ENCODE data around the gene ALG11. TPM values are rescaled to one million over a fixed set of nuclear protein-coding genes. Genes with fewer than 3 reads are reported as not detected.

Gene ALG11
- total and polyA plus RNA-seq, 5 donors from 2014 or later, result 19.2 to 27.6 (median 23.7) TPM

DNA sequence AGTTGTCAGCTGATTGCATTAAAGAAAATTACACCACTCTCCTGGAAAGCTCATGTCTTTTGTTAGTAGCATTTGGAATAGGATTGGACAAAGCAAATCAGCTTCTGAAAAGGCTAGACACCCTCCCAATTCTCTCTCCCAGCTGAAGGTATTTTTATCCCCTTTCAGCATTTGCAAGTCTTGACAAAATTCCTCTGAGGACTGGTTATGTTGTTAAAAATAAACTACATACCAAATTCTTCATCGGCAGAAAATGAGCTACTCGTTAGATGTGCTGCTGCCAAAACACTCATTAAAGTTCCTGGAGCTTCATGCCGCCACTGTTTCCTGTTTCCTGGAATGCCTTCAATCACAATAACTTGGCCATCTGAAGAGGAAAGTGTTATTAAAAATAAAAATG lies 49.4 kb downstream of the ALG11 start:
- ATAC-seq (ENCODE audit: low read depth in 2 of 2), result no peak

DNA sequence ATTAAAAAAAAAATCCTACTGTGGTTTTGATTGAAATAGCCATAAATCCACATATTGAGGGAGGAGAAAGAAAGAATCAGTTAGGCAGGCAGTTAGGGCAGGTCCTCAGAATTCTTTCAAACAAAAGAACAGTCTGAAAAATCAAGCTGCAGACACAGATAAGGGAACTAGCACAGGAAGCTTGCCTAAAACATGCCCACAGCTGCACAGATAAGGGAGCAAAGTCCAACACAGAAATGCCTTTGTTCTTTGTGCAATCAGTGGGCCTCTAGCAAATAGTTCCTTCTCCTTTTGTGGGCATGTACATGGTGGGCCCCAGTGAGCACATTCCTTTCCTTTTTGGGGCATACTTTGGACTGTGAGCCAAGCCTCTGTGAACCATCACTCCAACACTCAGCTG lies 55.0 kb downstream of the ALG11 start:
- H3K27me3 Mint-ChIP-seq, result peaks cover 14% of the 10 kb centered on the region
- no peak for ATAC-seq (ENCODE audit: low read depth in 2 of 2)
- H3K27me3 ChIP-seq (ENCODE audit: control insufficient read depth, insufficient read depth, low read length), result peaks cover 5% of the 10 kb centered on the region
- no peak overlapping the region for H3K4me3 Mint-ChIP-seq
- H3K36me3 Mint-ChIP-seq, result no peaks in the 10 kb centered on the region
- no peak overlapping the region for H3K4me3 ChIP-seq (ENCODE audit: low read depth, low read length)
- no peak overlapping the region for H3K27ac Mint-ChIP-seq
- H3K27ac ChIP-seq (ENCODE audit: insufficient read depth, low read length, poor library complexity, severe bottlenecking), result no peak overlapping the region
- peaks cover 0 to 2% (median 0%) of the 10 kb centered on the region in 4 donors for H3K4me1 Mint-ChIP-seq
- H3K36me3 ChIP-seq (ENCODE audit: control insufficient read depth, insufficient read depth, low read length), result no peaks in the 10 kb centered on the region
- peaks cover 15 to 19% of the 10 kb centered on the region in 2 experiments for H3K9me3 ChIP-seq (ENCODE audit: control insufficient read depth in 2 of 2, low read length in 2 of 2)
- no peaks in the 10 kb centered on the region for H3K4me1 ChIP-seq (ENCODE audit: control insufficient read depth, insufficient read depth, low read length, poor library complexity, severe bottlenecking)
- DNase-seq, result peak in 1 of 3 donors; percentile 13
- peaks cover 0 to 39% (median 12%) of the 10 kb centered on the region in 7 donors for H3K9me3 Mint-ChIP-seq

More for the DNA sequence above, 49.4 kb downstream of the ALG11 start:
- no peak overlapping the region for H3K27ac ChIP-seq (ENCODE audit: insufficient read depth, low read length, poor library complexity, severe bottlenecking)
- no peak overlapping the region for H3K27ac Mint-ChIP-seq
- H3K4me3 ChIP-seq (ENCODE audit: low read depth, low read length), result no peak overlapping the region
- H3K36me3 Mint-ChIP-seq, result no peaks in the 10 kb centered on the region
- no peaks in the 10 kb centered on the region for H3K4me1 Mint-ChIP-seq
- H3K4me1 ChIP-seq (ENCODE audit: control insufficient read depth, insufficient read depth, low read length, poor library complexity, severe bottlenecking), result no peaks in the 10 kb centered on the region
- no peaks in the 10 kb centered on the region for H3K27me3 ChIP-seq (ENCODE audit: control insufficient read depth, insufficient read depth, low read length)
- H3K4me3 Mint-ChIP-seq, result no peak overlapping the region
- H3K9me3 ChIP-seq (ENCODE audit: control insufficient read depth in 2 of 2, low read length in 2 of 2), result peaks cover 0 to 5% of the 10 kb centered on the region in 2 experiments
- H3K36me3 ChIP-seq (ENCODE audit: control insufficient read depth, insufficient read depth, low read length), result no peaks in the 10 kb centered on the region
- H3K27me3 Mint-ChIP-seq, result peaks cover 9% of the 10 kb centered on the region
- no peak for DNase-seq
- H3K9me3 Mint-ChIP-seq, result peaks cover 0 to 16% (median 8%) of the 10 kb centered on the region in 7 donors

DNA sequence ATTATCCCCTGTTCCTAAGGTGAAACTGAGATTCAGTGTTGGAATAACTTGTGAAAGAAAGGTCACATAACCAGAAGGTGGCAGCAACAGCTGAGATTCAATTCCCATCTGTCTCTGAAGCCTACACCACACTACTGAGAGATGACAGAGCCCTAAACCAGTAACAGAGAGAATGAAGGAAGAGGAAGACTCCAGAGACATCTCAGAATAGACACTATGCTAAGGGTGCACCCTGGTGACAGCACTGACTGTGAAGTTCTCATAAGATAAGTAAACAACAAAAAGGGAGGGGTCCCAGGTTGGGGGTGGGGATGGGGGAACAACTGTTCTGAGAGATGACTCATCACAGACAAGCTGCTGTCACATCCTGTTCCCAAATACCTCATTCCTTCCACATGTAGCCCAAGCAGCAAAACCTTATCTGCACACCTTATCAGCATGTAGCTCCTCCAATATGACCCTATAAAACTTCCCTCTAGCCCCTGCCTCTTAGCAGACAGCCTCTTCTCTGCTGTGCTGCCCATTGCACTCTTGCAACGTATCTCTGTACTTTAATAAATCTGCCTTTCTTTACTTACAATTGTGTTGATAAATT lies 58.8 kb downstream of the ALG11 start:
- peaks cover 5% of the 10 kb centered on the region for H3K27me3 Mint-ChIP-seq

More for the DNA sequence above, 58.8 kb downstream of the ALG11 start:
- Histone ChIP-seq H3K27ac (ENCODE audit: insufficient read depth, low read length, poor library complexity, severe bottlenecking) (no peak overlapping the region), H3K9me3 (ENCODE audit: control insufficient read depth in 2 of 2, low read length in 2 of 2) (peaks cover 10 to 19% of the 10 kb centered on the region in 2 experiments), H3K4me1 (ENCODE audit: control insufficient read depth, insufficient read depth, low read length, poor library complexity, severe bottlenecking) (no peaks in the 10 kb centered on the region), H3K27me3 (ENCODE audit: control insufficient read depth, insufficient read depth, low read length) (peaks cover 17% of the 10 kb centered on the region), H3K36me3 (ENCODE audit: control insufficient read depth, insufficient read depth, low read length) (no peaks in the 10 kb centered on the region), H3K4me3 (ENCODE audit: low read depth, low read length) (no peak overlapping the region)
- Mint-ChIP-seq H3K4me1 (peaks cover 0 to 2% (median 0%) of the 10 kb centered on the region in 4 donors), H3K4me3 (no peak overlapping the region), H3K9me3 (peaks cover 0 to 27% (median 8%) of the 10 kb centered on the region in 7 donors), H3K36me3 (no peaks in the 10 kb centered on the region), H3K27ac (no peak overlapping the region)
- peak; percentile 37 to 53 for ATAC-seq (ENCODE audit: low read depth in 2 of 2)
- peak in 1 of 3 donors; percentile 60 for DNase-seq

Other genes starting within 250 kb of the ALG11 start
- gene DHRS12, start 208.2 kb upstream of the ALG11 start, total RNA-seq, result 25.9 TPM
- gene DHRS12, start 208.2 kb upstream of the ALG11 start, polyA plus RNA-seq, result 10 to 100 TPM; 31.3 to 42.9 (median 35.4) TPM
- 3.3 TPM for gene TMEM272, start 167.2 kb upstream of the ALG11 start, total RNA-seq
- under 1 TPM in 3 of 4 donors, not detected in 1; 0.13 to 0.49 (median 0.16) TPM for gene TMEM272, start 167.2 kb upstream of the ALG11 start, polyA plus RNA-seq
- not detected for gene CCDC70, start 150.4 kb upstream of the ALG11 start, total RNA-seq
- not detected for gene CCDC70, start 150.4 kb upstream of the ALG11 start, polyA plus RNA-seq
- gene ATP7B, start 948 bp upstream of the ALG11 start, total RNA-seq, result 1.4 TPM
- under 1 TPM; 0.18 to 0.59 (median 0.28) TPM for gene ATP7B, start 948 bp upstream of the ALG11 start, polyA plus RNA-seq
- gene UTP14C, start 12.3 kb downstream of the ALG11 start, total RNA-seq, result 4.0 TPM
- 1 to 10 TPM in 3 of 4 donors, under 1 TPM in 1; 0.97 to 2.9 (median 1.5) TPM for gene UTP14C, start 12.3 kb downstream of the ALG11 start, polyA plus RNA-seq
- not detected for gene NEK5, start 116.7 kb downstream of the ALG11 start, total RNA-seq
- gene NEK5, start 116.7 kb downstream of the ALG11 start, polyA plus RNA-seq, result under 1 TPM in 2 of 4 donors, not detected in 2; 0.06 to 0.07 TPM
- 7.1 TPM for gene NEK3, start 147.2 kb downstream of the ALG11 start, total RNA-seq
- 10 to 100 TPM in 1 of 4 donors, 1 to 10 TPM in 3; 4.2 to 17.2 (median 5.6) TPM for gene NEK3, start 147.2 kb downstream of the ALG11 start, polyA plus RNA-seq

Data from CD4-positive, CD25-positive, alpha-beta regulatory T cell (primary cell).